CD4-positive, alpha-beta T cell treated with Interleukin-6 at 100 ng/mL for 8 hours (primary cell): ENCODE results near the gene ACVR2B.

ENCODE experiments used
- DNase-seq: peaks from one replicate; pipeline ENCODE4 v3.0.0-alpha.2; 2020; ENCODE audit warnings: mixed read lengths, low spot score

ACVR2B gene

GRCh38 chr3:38533285-38533976 is 79.7 kb downstream of the ACVR2B start:
- DNase-seq: no peak

GRCh38 chr3:38534180-38534579 is 80.5 kb downstream of the ACVR2B start:
- DNase-seq: no peak

GRCh38 chr3:38534604-38535003 is 80.9 kb downstream of the ACVR2B start:
- no peak for DNase-seq

- no peak for DNase-seq
Observed at GRCh38 chr3:38536671-38537070, 83.0 kb downstream of the ACVR2B start.

GRCh38 chr3:38538773-38539353 is 85.2 kb downstream of the ACVR2B start:
- DNase-seq: no peak

GRCh38 chr3:38541806-38542205 is 88.1 kb downstream of the ACVR2B start:
- DNase-seq: no peak
